HFFc6 (cell line): ENCODE results near the gene ERBB2. TPM values are rescaled to one million over a fixed set of nuclear protein-coding genes. Genes with fewer than 3 reads are reported as not detected.

ENCODE experiments used
- DNase-seq: peaks from one replicate; pipeline ENCODE4 v3.0.0-alpha.2; 2018
- H3K27ac Mint-ChIP-seq: 2 replicates; pipeline ENCODE4 v1.8.0; 2020; ENCODE audit warnings: mild to moderate bottlenecking, mixed read lengths
- H3K27me3 Mint-ChIP-seq: 2 replicates; pipeline ENCODE4 v1.8.0; 2021; ENCODE audit warnings: mild to moderate bottlenecking, moderate library complexity, mixed read lengths; ENCODE audit not compliant: insufficient read depth
- H3K36me3 Mint-ChIP-seq: 2 replicates; pipeline ENCODE4 v1.8.0; 2021; ENCODE audit warnings: low read depth, mixed read lengths
- H3K4me1 Mint-ChIP-seq: 2 replicates; pipeline ENCODE4 v1.8.0; 2020; ENCODE audit warnings: low read depth, mixed read lengths
- H3K4me3 Mint-ChIP-seq: 2 replicates; pipeline ENCODE4 v1.8.0; 2020; ENCODE audit warnings: mild to moderate bottlenecking, moderate library complexity, mixed read lengths
- H3K9me3 Mint-ChIP-seq: 2 replicates; pipeline ENCODE4 v1.8.0; 2020; ENCODE audit warnings: mild to moderate bottlenecking, mixed read lengths
- CTCF ChIP-seq: fragments of 200-600 bp; sonication (generic); IDR thresholded peaks from 2 replicates; pipeline ENCODE4 v1.5.0; 2021; ENCODE audit warnings: antibody characterized with exemption, mild to moderate bottlenecking
- total RNA-seq, 6 experiments: library from RNA; stranded (reverse); fragmentation: NEBNext Ultra II Directional; extraction: Animal tissue kit (Norgen Biotek cat#: 25700); gene quantifications; 2 replicates in 1 of 6; 3 replicates in 5 of 6; pipeline ENCODE4 v1.2.3, GENCODE V29; 2021

Gene ERBB2
- total RNA-seq, 6 experiments from 2014 or later = 51.9 to 67.2 (median 61.0) TPM

GRCh38 chr17:39730095-39730921 is 30.4 kb downstream of the ERBB2 start, which contains the start of gene MIEN1:
MIEN1 (minus strand) TSS chr17:39730532; CDS start chr17:39730495, 37 bp downstream.
- Mint-ChIP-seq H3K27me3 (peaks cover 6% of the 10 kb centered on the region), H3K36me3 (peaks cover 16% of the 10 kb centered on the region; the same call in 1 of the 2 replicates), H3K9me3 (no peaks in the 10 kb centered on the region), H3K27ac (peak within 1 kb of the TSS; percentile 87), H3K4me3 (peak within 1 kb of the TSS; percentile 93), H3K4me1 (peaks cover 9% of the 10 kb centered on the region)
- DNase-seq = peak; percentile 66
- peak; percentile 95 for TF ChIP-seq CTCF

- no peak overlapping the region for H3K27ac Mint-ChIP-seq
- H3K4me1 Mint-ChIP-seq = peaks cover 16% of the 10 kb centered on the region
- H3K4me3 Mint-ChIP-seq = no peak overlapping the region
- peaks cover 6% of the 10 kb centered on the region; the same call in 1 of the 2 replicates for H3K36me3 Mint-ChIP-seq
- no peak for TF ChIP-seq CTCF
- H3K9me3 Mint-ChIP-seq = no peaks in the 10 kb centered on the region
- peaks cover 6% of the 10 kb centered on the region for H3K27me3 Mint-ChIP-seq
- DNase-seq = no peak
Measured at GRCh38 chr17:39732586-39732985, 32.7 kb downstream of the ERBB2 start.

GRCh38 chr17:39735882-39736281 is 36.0 kb downstream of the ERBB2 start:
- no peaks in the 10 kb centered on the region for H3K36me3 Mint-ChIP-seq
- TF ChIP-seq CTCF = no peak
- DNase-seq = no peak
- H3K4me3 Mint-ChIP-seq = no peak overlapping the region
- H3K9me3 Mint-ChIP-seq = no peaks in the 10 kb centered on the region
- peaks cover 30% of the 10 kb centered on the region for H3K4me1 Mint-ChIP-seq
- H3K27me3 Mint-ChIP-seq = peaks cover 7% of the 10 kb centered on the region
- no peak overlapping the region for H3K27ac Mint-ChIP-seq

- no peak for TF ChIP-seq CTCF
- Mint-ChIP-seq H3K36me3 (no peaks in the 10 kb centered on the region), H3K4me1 (peaks cover 37% of the 10 kb centered on the region), H3K27ac (no peak overlapping the region), H3K9me3 (no peaks in the 10 kb centered on the region), H3K4me3 (no peak overlapping the region), H3K27me3 (peaks cover 7% of the 10 kb centered on the region)
- peak; percentile 17 for DNase-seq
Measured at GRCh38 chr17:39736319-39737165, 36.7 kb downstream of the ERBB2 start.

- Mint-ChIP-seq H3K4me3 (no peak overlapping the region), H3K4me1 (peaks cover 37% of the 10 kb centered on the region), H3K27me3 (peaks cover 4% of the 10 kb centered on the region), H3K9me3 (no peaks in the 10 kb centered on the region), H3K36me3 (no peaks in the 10 kb centered on the region), H3K27ac (no peak overlapping the region)
- TF ChIP-seq CTCF = no peak
- DNase-seq = no peak
Measured at GRCh38 chr17:39737206-39737759, 37.4 kb downstream of the ERBB2 start.
